Hepatocyte (in vitro differentiated cells): ENCODE data around the gene SLC6A20.

Experiments
- CTCF ChIP-seq: fragments of 200-600 bp; sonication (generic); IDR thresholded peaks from 2 replicates; pipeline ENCODE4 v1.5.1; 2016; ENCODE audit warnings: antibody characterized with exemption, mild to moderate bottlenecking; ENCODE audit not compliant: poor library complexity
- EZH2 ChIP-seq: fragments of 200-600 bp; sonication (generic); IDR thresholded peaks from 2 replicates; pipeline ENCODE4 v1.6.1; 2016; ENCODE audit warnings: antibody characterized with exemption, mild to moderate bottlenecking, borderline replicate concordance
- EZH2phosphoT487 ChIP-seq: fragments of 200-600 bp; sonication (generic); IDR thresholded peaks from one replicate; pipeline ENCODE4 v1.6.1; 2018; ENCODE audit warnings: antibody characterized with exemption, mild to moderate bottlenecking, low read depth, moderate library complexity; ENCODE audit not compliant: unreplicated experiment, severe bottlenecking

GRCh38 chr3:45826908-45827307, 30.6 kb upstream of the SLC6A20 start:
- TF ChIP-seq CTCF, result no peak
- no peak for TF ChIP-seq EZH2
- TF ChIP-seq EZH2phosphoT487, result no peak
